HCT116 (cell line): ENCODE data around the gene PIK3CD. TPM values are rescaled to one million over a fixed set of nuclear protein-coding genes. Genes with fewer than 3 reads are reported as not detected.

Source experiments
- ATAC-seq: fragments of 200-7000 bp; cut with Tn5 transposase; 2 replicates; pipeline ENCODE4 v1.9.1; 2020; ENCODE audit warnings: mild to moderate bottlenecking, moderate library complexity
- BruUV-seq: library from RNA; stranded (reverse); fragments of 400-500 nt; replicated peaks from 2 replicates; lab custom pipeline; 2021; lab: Mats Ljungman, UMichigan
- CTCF ChIA-PET: fragments of 300-600 bp; sonication (Branson Sonifier 250); formaldehyde crosslinking; loops from one replicate; lab custom pipeline; 2021; ENCODE audit warnings: antibody characterized with exemption; lab: Charles Lee
- POLR2A ChIA-PET: fragments of 300-600, 350-600 bp; sonication (Branson Sonifier 250); formaldehyde crosslinking; loops from one replicate; lab custom pipeline; 2021; ENCODE audit warnings: antibody characterized with exemption; lab: Charles Lee
- RAD21 ChIA-PET, 2 experiments: fragments of 300-600 bp; sonication (Branson Sonifier 250); formaldehyde crosslinking; loops; one replicate each; lab custom pipeline; 2023; ENCODE audit warnings: low total read pairs in 2 of 2; ENCODE audit not compliant: uncharacterized antibody in 2 of 2, unreplicated experiment in 2 of 2, low non-redundant PET in 1 of 2; lab: Charles Lee
- DNase-seq: peaks from one replicate; pipeline ENCODE4 v3.0.0-alpha.2; 2010; ENCODE audit warnings: low read depth, low spot score
- H2AFZ ChIP-seq: fragments of 200-600 bp; shearing (Covaris generic), sonication (generic); 2 replicates; pipeline ENCODE4 v1.6.1; 2017; ENCODE audit warnings: low read depth, mixed run types, mixed read lengths, antibody characterized with exemption, low read length; ENCODE audit not compliant: poor library complexity, severe bottlenecking
- H3K27ac ChIP-seq: 2 replicates; pipeline ENCODE4 v1.5.1; 2012; ENCODE audit warnings: low read depth, low read length
- H3K27me3 ChIP-seq: fragments of 200-600 bp; sonication (generic); 2 replicates; pipeline ENCODE4 v1.6.1; 2016; ENCODE audit warnings: mixed run types, low read length, mixed read lengths; ENCODE audit not compliant: insufficient read depth
- H3K36me3 ChIP-seq, 2 experiments: fragments of 200-500 bp in 1 of 2; fragments of 200-600 bp in 1 of 2; sonication (Bioruptor generic) in 1 of 2; sonication (generic) in 1 of 2; 2 replicates each; pipeline versions ENCODE4 v1.5.1 to v1.6.1; 2014 to 2016; ENCODE audit warnings: low read length in 2 of 2, inconsistent platforms in 1 of 2, mixed read lengths in 1 of 2, mixed run types in 1 of 2; ENCODE audit not compliant: insufficient read depth in 2 of 2, control insufficient read depth in 1 of 2
- H3K4me1 ChIP-seq, 2 experiments: fragments of 200-600 bp in 1 of 2; sonication (generic) in 1 of 2; 2 replicates each; pipeline versions ENCODE4 v1.5.1 to v1.6.1; 2012 to 2017; ENCODE audit warnings: low read length in 2 of 2, inconsistent platforms in 1 of 2, mild to moderate bottlenecking in 1 of 2, mixed read lengths in 1 of 2, mixed run types in 1 of 2, moderate library complexity in 1 of 2; ENCODE audit not compliant: insufficient read depth in 2 of 2, control insufficient read depth in 1 of 2
- H3K4me2 ChIP-seq: fragments of 200-600 bp; sonication (generic); 2 replicates; pipeline ENCODE4 v1.6.1; 2017; ENCODE audit warnings: mixed run types, low read length, mixed read lengths
- H3K4me3 ChIP-seq, 2 experiments: fragments of 200-600 bp in 1 of 2; sonication (generic) in 1 of 2; replicated peaks in 1 of 2; 2 replicates each; pipeline ENCODE4 v1.5.1; 2011 to 2016; ENCODE audit warnings: low read length in 2 of 2, control low read depth in 1 of 2, low read depth in 1 of 2, mild to moderate bottlenecking in 1 of 2, mixed read lengths in 1 of 2, mixed run types in 1 of 2
- H3K79me2 ChIP-seq: fragments of 200-600 bp; sonication (generic); 2 replicates; pipeline ENCODE4 v1.6.1; 2017; ENCODE audit warnings: mild to moderate bottlenecking, mixed run types, low read length, moderate library complexity, mixed read lengths; ENCODE audit not compliant: insufficient read depth
- H3K9ac ChIP-seq: fragments of 200-600 bp; sonication (generic); 2 replicates; pipeline ENCODE4 v1.6.1; 2016; ENCODE audit warnings: low read length, mixed read lengths
- H3K9me2 ChIP-seq: fragments of 200-600 bp; sonication (generic), shearing (Covaris generic); 2 replicates; pipeline ENCODE4 v1.6.1; 2017; ENCODE audit warnings: mixed run types, mild to moderate bottlenecking, moderate library complexity; ENCODE audit not compliant: insufficient read depth
- H3K9me3 ChIP-seq, 2 experiments: fragments of 200-500 bp in 1 of 2; fragments of 200-600 bp in 1 of 2; sonication (Bioruptor generic) in 1 of 2; sonication (generic) in 1 of 2; 2 replicates each; pipeline ENCODE4 v1.6.1; 2014 to 2017; ENCODE audit warnings: low read length in 2 of 2, mixed read lengths in 2 of 2, inconsistent platforms in 1 of 2, low read depth in 1 of 2, mild to moderate bottlenecking in 1 of 2, mixed run types in 1 of 2, moderate library complexity in 1 of 2; ENCODE audit not compliant: control insufficient read depth in 1 of 2, insufficient read depth in 1 of 2
- H4K20me1 ChIP-seq: fragments of 200-600 bp; sonication (generic), shearing (Covaris generic); 2 replicates; pipeline ENCODE4 v1.6.1; 2017; ENCODE audit warnings: mixed run types, mild to moderate bottlenecking, moderate library complexity; ENCODE audit not compliant: insufficient read depth
- ATF3 ChIP-seq: IDR thresholded peaks from 2 replicates; pipeline ENCODE4 v1.6.1; 2012
- CBX3 ChIP-seq: IDR thresholded peaks from 2 replicates; pipeline ENCODE4 v1.6.1; 2012; ENCODE audit warnings: low read depth
- CEBPB ChIP-seq: IDR thresholded peaks from 2 replicates; pipeline ENCODE4 v1.6.1; 2012; ENCODE audit warnings: low read depth
- CTCF ChIP-seq, 3 experiments: fragments of 200-600 bp in 1 of 3; sonication (generic) in 1 of 3; IDR thresholded peaks in 2 of 3; conservative IDR thresholded peaks in 1 of 3; 2 replicates each; pipeline ENCODE4 v1.5.1; 2012 to 2017; ENCODE audit warnings: low read depth in 2 of 3, low read length in 2 of 3, antibody characterized with exemption in 1 of 3, borderline replicate concordance in 1 of 3, control low read depth in 1 of 3, mild to moderate bottlenecking in 1 of 3, mixed read lengths in 1 of 3, mixed run types in 1 of 3, moderate library complexity in 1 of 3; ENCODE audit not compliant: insufficient read depth in 1 of 3
- EGR1 ChIP-seq: IDR thresholded peaks from 2 replicates; pipeline ENCODE4 v1.6.1; 2012; ENCODE audit warnings: low read depth
- ELF1 ChIP-seq: IDR thresholded peaks from 2 replicates; pipeline ENCODE4 v1.6.1; 2012; ENCODE audit warnings: low read depth, borderline replicate concordance
- EZH2 ChIP-seq: fragments of 200-600 bp; sonication (generic); IDR thresholded peaks from 2 replicates; pipeline ENCODE4 v1.6.1; 2017; ENCODE audit warnings: antibody characterized with exemption, mixed run types
- EZH2phosphoT487 ChIP-seq: fragments of 200-600 bp; IDR thresholded peaks from 2 replicates; pipeline ENCODE4 v1.6.1; 2018; ENCODE audit warnings: antibody characterized with exemption, borderline replicate concordance
- FOSL1 ChIP-seq: IDR thresholded peaks from 2 replicates; pipeline ENCODE4 v1.6.1; 2012; ENCODE audit warnings: low read depth
- JUND ChIP-seq: IDR thresholded peaks from 2 replicates; pipeline ENCODE4 v1.6.1; 2012
- MAX ChIP-seq: IDR thresholded peaks from 2 replicates; pipeline ENCODE4 v1.6.1; 2012
- POLR2A ChIP-seq: IDR thresholded peaks from 2 replicates; pipeline ENCODE4 v1.7.0; 2011; ENCODE audit warnings: borderline replicate concordance; ENCODE audit not compliant: insufficient read depth, insufficient read length; ENCODE audit errors: extremely low read depth
- RAD21 ChIP-seq: IDR thresholded peaks from 2 replicates; pipeline ENCODE4 v1.6.1; 2012; ENCODE audit warnings: low read depth, mild to moderate bottlenecking
- SIN3A ChIP-seq: IDR thresholded peaks from 2 replicates; pipeline ENCODE4 v1.6.1; 2012; ENCODE audit warnings: low read depth
- SP1 ChIP-seq: IDR thresholded peaks from 2 replicates; pipeline ENCODE4 v1.6.1; 2012; ENCODE audit warnings: low read depth
- SRF ChIP-seq: IDR thresholded peaks from 2 replicates; pipeline ENCODE4 v1.6.1; 2012; ENCODE audit warnings: low read depth
- YY1 ChIP-seq: IDR thresholded peaks from 2 replicates; pipeline ENCODE4 v1.6.1; 2011; ENCODE audit warnings: low read length, low read depth, moderate library complexity, mild to moderate bottlenecking; ENCODE audit not compliant: insufficient replicate concordance; ENCODE audit errors: extremely low read depth
- ZBTB33 ChIP-seq: IDR thresholded peaks from 2 replicates; pipeline ENCODE4 v1.6.1; 2011; ENCODE audit warnings: mild to moderate bottlenecking, low read length, moderate library complexity; ENCODE audit not compliant: insufficient replicate concordance; ENCODE audit errors: extremely low read depth
- ZFX ChIP-seq: fragments of 450-650 bp; IDR thresholded peaks from 2 replicates; pipeline ENCODE4 v1.6.1; 2017
- ZNF274 ChIP-seq: fragments of 200-500 bp; sonication (Bioruptor generic); IDR thresholded peaks from 2 replicates; pipeline ENCODE4 v1.6.1; 2014; ENCODE audit warnings: mild to moderate bottlenecking, low read depth, low read length, inconsistent platforms
- intact Hi-C: fragments of 100-400 bp; cut with micrococcal nuclease; formaldehyde crosslinking; loops from 2 replicates; pipeline ENCODE4 v1.10.0; 2022
- total RNA-seq: library from RNA; stranded (reverse); gene quantifications from one replicate; pipeline ENCODE4 v1.2.1, GENCODE V29; 2021; ENCODE audit not compliant: unreplicated experiment

PIK3CD gene
- total RNA-seq, 1 experiment from 2014 or later, result 9.2 TPM

- H4K20me1 ChIP-seq, result no peaks in the 10 kb centered on the region
- H2AFZ ChIP-seq, result no peak overlapping the region
- RAD21 ChIA-PET, result no interaction called here
- H3K4me1 ChIP-seq, result peaks cover 15 to 26% of the 10 kb centered on the region in 2 experiments
- no peak for ATAC-seq
- H3K4me3 ChIP-seq, result no peak overlapping the region
- TF ChIP-seq EZH2 (no peak), YY1 (no peak), RAD21 (no peak), FOSL1 (no peak), EZH2phosphoT487 (no peak), POLR2A (no peak)
- TF ChIP-seq, all 23 proteins: peak for 0
- CTCF ChIA-PET, result no interaction called here
- no peaks in the 10 kb centered on the region for H3K27me3 ChIP-seq
- H3K4me2 ChIP-seq, result no peak overlapping the region
- BruUV-seq, result no TSS peak
- no peak for DNase-seq
- H3K9ac ChIP-seq, result no peak overlapping the region
- POLR2A ChIA-PET, result no interaction called here
- H3K9me3 ChIP-seq, result no peaks in the 10 kb centered on the region
- H3K9me2 ChIP-seq, result no peaks in the 10 kb centered on the region
- H3K36me3 ChIP-seq, result no peaks in the 10 kb centered on the region
- intact Hi-C loops, result no loop called here
- no peak overlapping the region for H3K27ac ChIP-seq
- H3K79me2 ChIP-seq, result no peaks in the 10 kb centered on the region
Measured at GRCh38 chr1:9701665-9702064, 50.1 kb downstream of the PIK3CD start.

GRCh38 chr1:9703165-9703509 lies 51.6 kb downstream of the PIK3CD start:
- no peaks in the 10 kb centered on the region for H3K9me2 ChIP-seq
- ATAC-seq, result peak; percentile 37; the same call in 1 of the 2 replicates
- RAD21 ChIA-PET, result no interaction called here
- no peak for TF ChIP-seq CBX3
- TF ChIP-seq MAX, result no peak
- TF ChIP-seq ATF3, result no peak
- TF ChIP-seq ZBTB33, result no peak
- TF ChIP-seq EGR1, result no peak
- no peak for TF ChIP-seq CTCF (IDR thresholded peaks at IDR 0.05 in 2 of 3, conservative IDR thresholded peaks at IDR 0.05 in 1 of 3; ENCODE audit: borderline replicate concordance in 1 of 3, insufficient read depth in 1 of 3, low read depth in 2 of 3, low read length in 2 of 3)
- TF ChIP-seq ZFX, result no peak
- TF ChIP-seq ZNF274, result no peak
- TF ChIP-seq SRF, result no peak
- no peak for TF ChIP-seq SP1
- TF ChIP-seq EZH2, result no peak
- TF ChIP-seq RAD21, result no peak
- TF ChIP-seq FOSL1, result no peak
- TF ChIP-seq CEBPB, result no peak
- TF ChIP-seq ELF1, result no peak
- TF ChIP-seq JUND, result no peak
- TF ChIP-seq SIN3A, result no peak

More at GRCh38 chr1:9703165-9703509, 51.6 kb downstream of the PIK3CD start:
- H2AFZ ChIP-seq, result no peak overlapping the region
- no peak overlapping the region for H3K4me2 ChIP-seq
- H3K9ac ChIP-seq, result no peak overlapping the region
- ChIA-PET POLR2A (no interaction called here), CTCF (interaction anchor here (1.0 to 2.0 kb wide), 4 partner anchors 8 to 19 kb away, joined by 3 to 6 read pairs (median 4); no protein-coding TSS in a partner anchor)
- no peak overlapping the region for H3K27ac ChIP-seq
- intact Hi-C loops, result no loop called here
- H4K20me1 ChIP-seq, result no peaks in the 10 kb centered on the region
- no peaks in the 10 kb centered on the region for H3K27me3 ChIP-seq
- H3K4me3 ChIP-seq, result no peak overlapping the region
- DNase-seq, result no peak
- BruUV-seq, result no TSS peak
- no peaks in the 10 kb centered on the region for H3K36me3 ChIP-seq
- peaks cover 15 to 24% of the 10 kb centered on the region in 2 experiments for H3K4me1 ChIP-seq
- H3K79me2 ChIP-seq, result no peaks in the 10 kb centered on the region
- H3K9me3 ChIP-seq, result no peaks in the 10 kb centered on the region
